ENCODE data around the gene DTX3L.

Gene DTX3L

GRCh38 chr3:122516846-122517360 is 47.2 kb upstream of the DTX3L start:
- no peak overlapping the region for H3K27ac ChIP-seq (ENCODE audit: low read depth, low read length)
- H3K36me3 ChIP-seq (ENCODE audit: low read length), result no peaks in the 10 kb centered on the region
- no peak overlapping the region for H3K9ac ChIP-seq (ENCODE audit: low read length)
- peaks cover 18% of the 10 kb centered on the region for H4K20me1 ChIP-seq (ENCODE audit: low read depth, low read length)
- peaks cover 22% of the 10 kb centered on the region for H3K79me2 ChIP-seq (ENCODE audit: insufficient read depth, low read length)
- no peak overlapping the region for H2AFZ ChIP-seq (ENCODE audit: low read depth, low read length, severe bottlenecking)
- H3K9me2 ChIP-seq (replicated peaks; ENCODE audit: insufficient read depth, low read length), result no peaks in the 10 kb centered on the region
- H3K9me3 ChIP-seq (ENCODE audit: insufficient read depth, low read length), result no peaks in the 10 kb centered on the region
- H3K27me3 ChIP-seq (ENCODE audit: low read length), result no peaks in the 10 kb centered on the region
- no peak overlapping the region for H3K4me2 ChIP-seq (ENCODE audit: low read depth, low read length, poor library complexity, severe bottlenecking)
- no peaks in the 10 kb centered on the region for H3F3A ChIP-seq (ENCODE audit: insufficient read depth)
- TF ChIP-seq EZH2phosphoT487 (conservative IDR thresholded peaks at IDR 0.05; ENCODE audit: low read length), result no peak
- no peak for TF ChIP-seq CTCF (IDR thresholded peaks at IDR 0.05; ENCODE audit: insufficient read depth, low read length, poor library complexity, severe bottlenecking)
- no peak overlapping the region for H3K4me3 ChIP-seq (ENCODE audit: insufficient read depth, low read length, poor library complexity, severe bottlenecking)

GRCh38 chr3:122519693-122520092 is 44.4 kb upstream of the DTX3L start:
- Histone ChIP-seq H3K27ac (ENCODE audit: low read depth, low read length) (no peak overlapping the region), H3K9ac (ENCODE audit: low read length) (no peak overlapping the region), H3K27me3 (ENCODE audit: low read length) (no peaks in the 10 kb centered on the region), H3F3A (ENCODE audit: insufficient read depth) (no peaks in the 10 kb centered on the region), H3K9me2 (replicated peaks; ENCODE audit: insufficient read depth, low read length) (no peaks in the 10 kb centered on the region), H3K36me3 (ENCODE audit: low read length) (no peaks in the 10 kb centered on the region), H3K4me3 (ENCODE audit: insufficient read depth, low read length, poor library complexity, severe bottlenecking) (no peak overlapping the region), H3K9me3 (ENCODE audit: insufficient read depth, low read length) (no peaks in the 10 kb centered on the region), H3K4me2 (ENCODE audit: low read depth, low read length, poor library complexity, severe bottlenecking) (no peak overlapping the region), H4K20me1 (ENCODE audit: low read depth, low read length) (no peaks in the 10 kb centered on the region), H2AFZ (ENCODE audit: low read depth, low read length, severe bottlenecking) (no peak overlapping the region), H3K79me2 (ENCODE audit: insufficient read depth, low read length) (no peaks in the 10 kb centered on the region)
- TF ChIP-seq CTCF (IDR thresholded peaks at IDR 0.05; ENCODE audit: insufficient read depth, low read length, poor library complexity, severe bottlenecking) (no peak), EZH2phosphoT487 (conservative IDR thresholded peaks at IDR 0.05; ENCODE audit: low read length) (no peak)

- no peak overlapping the region for H3K9ac ChIP-seq (ENCODE audit: low read length)
- H3K79me2 ChIP-seq (ENCODE audit: insufficient read depth, low read length), result no peaks in the 10 kb centered on the region
- H3F3A ChIP-seq (ENCODE audit: insufficient read depth), result no peaks in the 10 kb centered on the region
- TF ChIP-seq CTCF (IDR thresholded peaks at IDR 0.05; ENCODE audit: insufficient read depth, low read length, poor library complexity, severe bottlenecking) (no peak), EZH2phosphoT487 (conservative IDR thresholded peaks at IDR 0.05; ENCODE audit: low read length) (no peak)
- H3K36me3 ChIP-seq (ENCODE audit: low read length), result no peaks in the 10 kb centered on the region
- no peaks in the 10 kb centered on the region for H3K27me3 ChIP-seq (ENCODE audit: low read length)
- H4K20me1 ChIP-seq (ENCODE audit: low read depth, low read length), result no peaks in the 10 kb centered on the region
- H3K27ac ChIP-seq (ENCODE audit: low read depth, low read length), result no peak overlapping the region
- H3K9me2 ChIP-seq (replicated peaks; ENCODE audit: insufficient read depth, low read length), result no peaks in the 10 kb centered on the region
- H3K4me3 ChIP-seq (ENCODE audit: insufficient read depth, low read length, poor library complexity, severe bottlenecking), result no peak overlapping the region
- H3K9me3 ChIP-seq (ENCODE audit: insufficient read depth, low read length), result no peaks in the 10 kb centered on the region
- H3K4me2 ChIP-seq (ENCODE audit: low read depth, low read length, poor library complexity, severe bottlenecking), result no peak overlapping the region
- no peak overlapping the region for H2AFZ ChIP-seq (ENCODE audit: low read depth, low read length, severe bottlenecking)
These were observed 43.3 kb upstream of the DTX3L start for GRCh38 chr3:122520861-122521260.
